ENCODE measurements around the gene TRMU. TPM values are rescaled to one million over a fixed set of nuclear protein-coding genes. Genes with fewer than 3 reads are reported as not detected.

Gene TRMU
- total RNA-seq, 3 donors from 2014 or later (not counting 1 experiment from before 2014, with no cell fraction given), result 54.5 to 77.9 (median 58.4) TPM

GRCh38 chr22:46299101-46299500, 36.4 kb upstream of the TRMU start:
- Histone ChIP-seq H3K9me3 (ENCODE audit: control insufficient read depth, insufficient read depth, low read length) (no peaks in the 10 kb centered on the region), H3K27me3 (ENCODE audit: control insufficient read depth, insufficient read depth, low read length) (no peaks in the 10 kb centered on the region), H3K36me3 (ENCODE audit: control insufficient read depth, insufficient read depth, low read length) (no peaks in the 10 kb centered on the region), H3K4me1 (ENCODE audit: control insufficient read depth, insufficient read depth, low read length) (peaks cover 21% of the 10 kb centered on the region), H3K4me3 (ENCODE audit: low read length) (no peak overlapping the region), H3K27ac (ENCODE audit: low read length) (no peak overlapping the region)
- no peaks in the 10 kb centered on the region for H3K9me3 Mint-ChIP-seq
- no peaks in the 10 kb centered on the region for H3K27me3 Mint-ChIP-seq (ENCODE audit: low read depth in 2 of 2)
- no peak for ATAC-seq
- TF ChIP-seq CTCF (IDR thresholded peaks at IDR 0.05), result no peak
- WGBS (ENCODE audit: insufficient coverage), result 95% methylated on average over 13 of the region's 13 CpGs
- DNase-seq, result no peak
- peak overlapping the region; percentile 0 for H3K4me3 Mint-ChIP-seq
- intact Hi-C loops (cut with micrococcal nuclease), result loop anchor here (5.0 to 10.0 kb wide), 4 partner anchors 152 to 304 kb away; no protein-coding TSS in a partner anchor
- H3K4me1 Mint-ChIP-seq, result peaks cover 29 to 33% of the 10 kb centered on the region in 2 donors
- H3K27ac Mint-ChIP-seq, result no peak overlapping the region
- no peaks in the 10 kb centered on the region for H3K36me3 Mint-ChIP-seq

GRCh38 chr22:46300491-46300890, 35.0 kb upstream of the TRMU start:
- intact Hi-C loops (cut with micrococcal nuclease), result no loop called here
- no peaks in the 10 kb centered on the region for H3K36me3 ChIP-seq (ENCODE audit: control insufficient read depth, insufficient read depth, low read length)
- 97% methylated on average over 7 of the region's 7 CpGs for WGBS (ENCODE audit: insufficient coverage)
- no peaks in the 10 kb centered on the region for H3K9me3 Mint-ChIP-seq
- DNase-seq (no peak), ATAC-seq (no peak)
- no peak for TF ChIP-seq CTCF (IDR thresholded peaks at IDR 0.05)
- H3K9me3 ChIP-seq (ENCODE audit: control insufficient read depth, insufficient read depth, low read length), result no peaks in the 10 kb centered on the region
- no peaks in the 10 kb centered on the region for H3K27me3 ChIP-seq (ENCODE audit: control insufficient read depth, insufficient read depth, low read length)
- H3K27me3 Mint-ChIP-seq (ENCODE audit: low read depth in 2 of 2), result no peaks in the 10 kb centered on the region
- no peaks in the 10 kb centered on the region for H3K36me3 Mint-ChIP-seq
- no peak overlapping the region for H3K4me3 Mint-ChIP-seq
- no peak overlapping the region for H3K27ac ChIP-seq (ENCODE audit: low read length)
- H3K4me1 ChIP-seq (ENCODE audit: control insufficient read depth, insufficient read depth, low read length), result peaks cover 16% of the 10 kb centered on the region
- no peak overlapping the region for H3K4me3 ChIP-seq (ENCODE audit: low read length)
- H3K27ac Mint-ChIP-seq, result no peak overlapping the region
- peaks cover 20 to 25% of the 10 kb centered on the region in 2 donors for H3K4me1 Mint-ChIP-seq

- Histone ChIP-seq H3K27me3 (ENCODE audit: control insufficient read depth, insufficient read depth, low read length) (no peaks in the 10 kb centered on the region), H3K4me3 (ENCODE audit: low read length) (no peak overlapping the region), H3K4me1 (ENCODE audit: control insufficient read depth, insufficient read depth, low read length) (no peaks in the 10 kb centered on the region), H3K9me3 (ENCODE audit: control insufficient read depth, insufficient read depth, low read length) (no peaks in the 10 kb centered on the region), H3K36me3 (ENCODE audit: control insufficient read depth, insufficient read depth, low read length) (no peaks in the 10 kb centered on the region), H3K27ac (ENCODE audit: low read length) (no peak overlapping the region)
- WGBS (ENCODE audit: insufficient coverage), result 98% methylated on average over 6 of the region's 7 CpGs
- Mint-ChIP-seq H3K4me3 (no peak overlapping the region), H3K27ac (no peak overlapping the region), H3K9me3 (no peaks in the 10 kb centered on the region), H3K27me3 (ENCODE audit: low read depth in 2 of 2) (no peaks in the 10 kb centered on the region), H3K36me3 (no peaks in the 10 kb centered on the region), H3K4me1 (peaks cover 0 to 4% of the 10 kb centered on the region in 2 donors)
- intact Hi-C loops (cut with micrococcal nuclease), result no loop called here
- ATAC-seq (no peak), DNase-seq (no peak)
- TF ChIP-seq CTCF (IDR thresholded peaks at IDR 0.05), result no peak
Observed at GRCh38 chr22:46303347-46303965, 32.1 kb upstream of the TRMU start.
